Ovary (tissue), 3 donors: Measurements from ENCODE around the gene TK2.

Experiments
- CTCF ChIP-seq, 3 donors: fragments of 450-650 bp in 2 of 3; fragments of 200-600 bp in 1 of 3; IDR thresholded peaks; one replicate each; pipeline versions ENCODE4 v1.5.1 to v1.8.0; 2016 to 2022; ENCODE audit warnings: antibody characterized with exemption in 3 of 3, mild to moderate bottlenecking in 1 of 3
- POLR2A ChIP-seq: fragments of 450-650 bp; IDR thresholded peaks from one replicate; pipeline ENCODE4 v1.6.1; 2017; ENCODE audit warnings: antibody characterized with exemption, mild to moderate bottlenecking, moderate library complexity
- donor health status: DM: no; HTN: no; CAD: no.

DNA sequence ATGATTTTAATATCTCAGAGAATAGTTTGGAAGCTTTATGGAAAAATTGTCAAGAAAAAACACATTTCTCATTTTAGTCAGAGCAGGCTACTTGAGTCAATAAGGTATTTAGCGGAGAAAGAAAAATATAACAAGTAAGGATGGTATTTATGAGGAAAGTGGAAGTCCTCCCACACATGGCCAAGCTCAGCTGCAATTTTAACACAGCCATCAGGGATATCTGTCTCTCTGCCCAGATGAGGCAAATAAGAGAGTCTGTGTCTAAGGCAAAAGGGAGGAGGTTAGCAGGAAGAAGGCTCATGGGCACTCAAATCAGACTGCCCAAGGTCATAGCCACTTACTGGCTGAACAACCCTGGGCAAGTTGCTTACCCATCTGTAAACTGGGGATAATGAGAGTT is 24.2 kb upstream of the TK2 start:
- TF ChIP-seq CTCF (IDR thresholded peaks at IDR 0.05) (no peak), POLR2A (no peak)
